Vagina (tissue), 2 donors: Measurements from ENCODE around the gene MICALL2.

Source experiments
- POLR2A ChIP-seq, 2 donors: fragments of 450-650 bp; IDR thresholded peaks; one replicate each; pipeline ENCODE4 v1.6.1; 2017; ENCODE audit warnings: antibody characterized with exemption in 2 of 2, mild to moderate bottlenecking in 2 of 2, moderate library complexity in 2 of 2
- POLR2AphosphoS5 ChIP-seq, 2 donors: sonication (generic); formaldehyde crosslinking; IDR thresholded peaks; one replicate each; pipeline ENCODE4 v1.9.0; 2017; ENCODE audit warnings: antibody characterized with exemption in 2 of 2, mild to moderate bottlenecking in 2 of 2, low read depth in 1 of 2; ENCODE audit not compliant: insufficient read depth in 1 of 2
- TF ChIP-seq, protein P1 (sequence below), 3 experiments: fragments of 450-650 bp in 2 of 3; fragments of 200-600 bp in 1 of 3; sonication (generic) in 1 of 3; IDR thresholded peaks; one replicate each; pipeline ENCODE4 v1.5.1; 2017 to 2019; ENCODE audit warnings: antibody characterized with exemption in 3 of 3, mild to moderate bottlenecking in 2 of 3, moderate library complexity in 2 of 3

DNA sequence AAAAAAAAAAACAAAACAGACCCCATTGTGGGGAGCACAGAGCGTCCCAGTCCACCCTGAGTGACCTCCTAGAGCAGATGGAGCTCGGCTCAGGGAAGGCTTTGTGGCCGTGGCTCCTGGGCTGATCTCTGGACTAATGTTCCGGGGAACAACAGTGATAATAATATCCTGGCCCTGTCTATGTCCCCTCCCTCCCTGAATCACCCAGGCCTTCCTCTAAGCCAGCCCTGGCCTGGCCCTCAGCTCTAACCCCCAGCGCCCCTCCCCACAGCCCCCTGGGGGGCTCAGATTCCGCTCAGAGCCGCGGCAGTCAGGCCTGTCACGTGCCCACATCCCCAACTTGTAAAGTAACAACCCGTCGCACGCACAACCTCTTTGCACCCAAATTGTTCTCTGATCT lies 48.3 kb downstream of the MICALL2 start:
- TF ChIP-seq, protein P1, sequence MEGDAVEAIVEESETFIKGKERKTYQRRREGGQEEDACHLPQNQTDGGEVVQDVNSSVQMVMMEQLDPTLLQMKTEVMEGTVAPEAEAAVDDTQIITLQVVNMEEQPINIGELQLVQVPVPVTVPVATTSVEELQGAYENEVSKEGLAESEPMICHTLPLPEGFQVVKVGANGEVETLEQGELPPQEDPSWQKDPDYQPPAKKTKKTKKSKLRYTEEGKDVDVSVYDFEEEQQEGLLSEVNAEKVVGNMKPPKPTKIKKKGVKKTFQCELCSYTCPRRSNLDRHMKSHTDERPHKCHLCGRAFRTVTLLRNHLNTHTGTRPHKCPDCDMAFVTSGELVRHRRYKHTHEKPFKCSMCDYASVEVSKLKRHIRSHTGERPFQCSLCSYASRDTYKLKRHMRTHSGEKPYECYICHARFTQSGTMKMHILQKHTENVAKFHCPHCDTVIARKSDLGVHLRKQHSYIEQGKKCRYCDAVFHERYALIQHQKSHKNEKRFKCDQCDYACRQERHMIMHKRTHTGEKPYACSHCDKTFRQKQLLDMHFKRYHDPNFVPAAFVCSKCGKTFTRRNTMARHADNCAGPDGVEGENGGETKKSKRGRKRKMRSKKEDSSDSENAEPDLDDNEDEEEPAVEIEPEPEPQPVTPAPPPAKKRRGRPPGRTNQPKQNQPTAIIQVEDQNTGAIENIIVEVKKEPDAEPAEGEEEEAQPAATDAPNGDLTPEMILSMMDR (IDR thresholded peaks at IDR 0.05) = no peak
- TF ChIP-seq POLR2A (IDR thresholded peaks at IDR 0.05) (no peak), POLR2AphosphoS5 (IDR thresholded peaks at IDR 0.05; ENCODE audit: insufficient read depth in 1 of 2, low read depth in 1 of 2) (no peak)
